Activated CD4-positive, alpha-beta memory T cell treated with anti-CD3 and anti-CD28 coated beads, Interleukin-2, amount 10 ng/mL, durations not matched to agents 7 days and 5 days (primary cell): ENCODE data around the gene SEMA6D. TPM values are rescaled to one million over a fixed set of nuclear protein-coding genes. Genes with fewer than 3 reads are reported as not detected.

Experiments
- CTCF ChIA-PET: fragments of 350-600 bp; sonication (Branson Sonifier 250); formaldehyde crosslinking; loops from one replicate; lab custom pipeline; 2021; ENCODE audit warnings: antibody characterized with exemption, inconsistent platforms; lab: Charles Lee
- POLR2A ChIA-PET: fragments of 350-600 bp; sonication (Branson Sonifier 250); formaldehyde crosslinking; loops from one replicate; lab custom pipeline; 2021; ENCODE audit warnings: antibody characterized with exemption; lab: Charles Lee
- DNase-seq: peaks from one replicate; pipeline ENCODE4 v3.0.0-alpha.2; 2020
- H3K27ac Mint-ChIP-seq: one replicate; pipeline ENCODE4 v1.8.0; 2021; ENCODE audit warnings: mild to moderate bottlenecking, mixed read lengths
- H3K27me3 Mint-ChIP-seq: one replicate; pipeline ENCODE4 v1.8.0; 2021; ENCODE audit warnings: mixed read lengths
- H3K36me3 Mint-ChIP-seq: one replicate; pipeline ENCODE4 v1.8.0; 2021; ENCODE audit warnings: low read depth, mixed read lengths
- H3K4me1 Mint-ChIP-seq: one replicate; pipeline ENCODE4 v1.8.0; 2021; ENCODE audit warnings: mixed read lengths
- H3K4me3 Mint-ChIP-seq: one replicate; pipeline ENCODE4 v1.8.0; 2021; ENCODE audit warnings: mild to moderate bottlenecking, mixed read lengths
- H3K9me3 Mint-ChIP-seq: one replicate; pipeline ENCODE4 v1.8.0; 2021; ENCODE audit warnings: mixed read lengths
- total RNA-seq, 2 experiments: library from RNA; stranded (reverse); gene quantifications; one replicate each; pipeline ENCODE4 v1.2.3, GENCODE V29; 2021

The SEMA6D gene
- total RNA-seq, 2 experiments from 2014 or later = not detected

GRCh38 chr15:47696351-47696750 lies 21.0 kb upstream of the SEMA6D start:
- Mint-ChIP-seq H3K36me3 (no peaks in the 10 kb centered on the region), H3K9me3 (no peaks in the 10 kb centered on the region), H3K4me1 (no peaks in the 10 kb centered on the region), H3K4me3 (no peak overlapping the region), H3K27me3 (no peaks in the 10 kb centered on the region), H3K27ac (no peak overlapping the region)
- ChIA-PET CTCF (no interaction called here), POLR2A (no interaction called here)
- no peak for DNase-seq

- H3K4me1 Mint-ChIP-seq = no peaks in the 10 kb centered on the region
- CTCF ChIA-PET = no interaction called here
- no peak for DNase-seq
Measured at GRCh38 chr15:47705281-47705997, 11.9 kb upstream of the SEMA6D start.

GRCh38 chr15:47707391-47707790 lies 9.9 kb upstream of the SEMA6D start:
- H3K9me3 Mint-ChIP-seq = no peaks in the 10 kb centered on the region
- H3K27me3 Mint-ChIP-seq = no peaks in the 10 kb centered on the region
- no peak overlapping the region for H3K4me3 Mint-ChIP-seq
- ChIA-PET CTCF (no interaction called here), POLR2A (no interaction called here)
- H3K4me1 Mint-ChIP-seq = no peaks in the 10 kb centered on the region
- no peak for DNase-seq
- no peak overlapping the region for H3K27ac Mint-ChIP-seq
- no peaks in the 10 kb centered on the region for H3K36me3 Mint-ChIP-seq

More at GRCh38 chr15:47705281-47705997, 11.9 kb upstream of the SEMA6D start:
- Mint-ChIP-seq H3K27ac (no peak overlapping the region), H3K4me3 (no peak overlapping the region), H3K36me3 (no peaks in the 10 kb centered on the region), H3K27me3 (no peaks in the 10 kb centered on the region), H3K9me3 (no peaks in the 10 kb centered on the region)
- POLR2A ChIA-PET = no interaction called here

GRCh38 chr15:47708161-47708980 lies 8.9 kb upstream of the SEMA6D start:
- H3K36me3 Mint-ChIP-seq = no peaks in the 10 kb centered on the region
- H3K27ac Mint-ChIP-seq = no peak overlapping the region
- no peaks in the 10 kb centered on the region for H3K9me3 Mint-ChIP-seq
- no peaks in the 10 kb centered on the region for H3K27me3 Mint-ChIP-seq
- H3K4me1 Mint-ChIP-seq = no peaks in the 10 kb centered on the region
- POLR2A ChIA-PET = no interaction called here
- no peak overlapping the region for H3K4me3 Mint-ChIP-seq
- no peak for DNase-seq
- CTCF ChIA-PET = no interaction called here

- CTCF ChIA-PET = interaction anchor here (1.2 to 2.6 kb wide), 2 partner anchors 9 to 276 kb away, joined by 4 to 13 read pairs; no protein-coding TSS in a partner anchor
- Mint-ChIP-seq H3K4me3 (no peak overlapping the region), H3K27ac (no peak overlapping the region), H3K36me3 (no peaks in the 10 kb centered on the region), H3K4me1 (no peaks in the 10 kb centered on the region), H3K9me3 (no peaks in the 10 kb centered on the region), H3K27me3 (peaks cover 19% of the 10 kb centered on the region)
- POLR2A ChIA-PET = no interaction called here
- DNase-seq = no peak
Measured at GRCh38 chr15:47711655-47712054, 5.7 kb upstream of the SEMA6D start.

GRCh38 chr15:47715402-47715801 lies 1.9 kb upstream of the SEMA6D start:
- POLR2A ChIA-PET = no interaction called here
- Mint-ChIP-seq H3K4me3 (no peak overlapping the region), H3K4me1 (peaks cover 2% of the 10 kb centered on the region), H3K27ac (no peak overlapping the region), H3K36me3 (no peaks in the 10 kb centered on the region), H3K27me3 (peaks cover 46% of the 10 kb centered on the region), H3K9me3 (no peaks in the 10 kb centered on the region)
- no peak for DNase-seq
- CTCF ChIA-PET = no interaction called here

GRCh38 chr15:47715856-47716445 lies 1.4 kb upstream of the SEMA6D start:
- Mint-ChIP-seq H3K4me1 (peaks cover 2% of the 10 kb centered on the region), H3K36me3 (no peaks in the 10 kb centered on the region), H3K27me3 (peaks cover 49% of the 10 kb centered on the region), H3K4me3 (no peak overlapping the region), H3K9me3 (no peaks in the 10 kb centered on the region), H3K27ac (no peak overlapping the region)
- POLR2A ChIA-PET = no interaction called here
- DNase-seq = no peak
- CTCF ChIA-PET = no interaction called here

GRCh38 chr15:47716516-47716915 lies 789 bp upstream of the SEMA6D start:
- Mint-ChIP-seq H3K27ac (no peak overlapping the region), H3K9me3 (no peaks in the 10 kb centered on the region), H3K4me1 (peaks cover 2% of the 10 kb centered on the region), H3K27me3 (peaks cover 52% of the 10 kb centered on the region), H3K36me3 (no peaks in the 10 kb centered on the region), H3K4me3 (no peak overlapping the region)
- ChIA-PET CTCF (no interaction called here), POLR2A (no interaction called here)
- DNase-seq = no peak

GRCh38 chr15:47718497-47719437 lies 1.5 kb downstream of the SEMA6D start:
- H3K4me1 Mint-ChIP-seq = peaks cover 2% of the 10 kb centered on the region
- CTCF ChIA-PET = no interaction called here
- H3K9me3 Mint-ChIP-seq = no peaks in the 10 kb centered on the region
- POLR2A ChIA-PET = no interaction called here
- H3K27ac Mint-ChIP-seq = no peak overlapping the region
- no peak overlapping the region for H3K4me3 Mint-ChIP-seq
- no peaks in the 10 kb centered on the region for H3K36me3 Mint-ChIP-seq
- H3K27me3 Mint-ChIP-seq = peaks cover 54% of the 10 kb centered on the region
- no peak for DNase-seq

- no peaks in the 10 kb centered on the region for H3K36me3 Mint-ChIP-seq
- no peak overlapping the region for H3K27ac Mint-ChIP-seq
- peaks cover 2% of the 10 kb centered on the region for H3K4me1 Mint-ChIP-seq
- H3K4me3 Mint-ChIP-seq = no peak overlapping the region
- no peak for DNase-seq
- ChIA-PET CTCF (no interaction called here), POLR2A (no interaction called here)
- H3K9me3 Mint-ChIP-seq = no peaks in the 10 kb centered on the region
- peaks cover 52% of the 10 kb centered on the region for H3K27me3 Mint-ChIP-seq
Measured at GRCh38 chr15:47719730-47720129, 2.4 kb downstream of the SEMA6D start.

GRCh38 chr15:47720555-47720954 lies 3.2 kb downstream of the SEMA6D start:
- POLR2A ChIA-PET = no interaction called here
- Mint-ChIP-seq H3K4me3 (no peak overlapping the region), H3K4me1 (peaks cover 2% of the 10 kb centered on the region), H3K27me3 (peaks cover 45% of the 10 kb centered on the region), H3K9me3 (no peaks in the 10 kb centered on the region), H3K27ac (no peak overlapping the region), H3K36me3 (no peaks in the 10 kb centered on the region)
- CTCF ChIA-PET = no interaction called here
- no peak for DNase-seq

- peaks cover 2% of the 10 kb centered on the region for H3K4me1 Mint-ChIP-seq
- no peaks in the 10 kb centered on the region for H3K36me3 Mint-ChIP-seq
- no peak overlapping the region for H3K27ac Mint-ChIP-seq
- ChIA-PET CTCF (no interaction called here), POLR2A (no interaction called here)
- no peak for DNase-seq
- peaks cover 35% of the 10 kb centered on the region for H3K27me3 Mint-ChIP-seq
- H3K4me3 Mint-ChIP-seq = no peak overlapping the region
- no peaks in the 10 kb centered on the region for H3K9me3 Mint-ChIP-seq
Measured at GRCh38 chr15:47721676-47722075, 4.4 kb downstream of the SEMA6D start.
